BJ (cell line): ENCODE results near the gene CDK14. TPM values are rescaled to one million over a fixed set of nuclear protein-coding genes. Genes with fewer than 3 reads are reported as not detected.

Experiments
- CTCF ChIA-PET: fragments of 350-600 bp; formaldehyde crosslinking; extraction: SDS; loops from one replicate; lab custom pipeline; 2021; ENCODE audit warnings: antibody characterized with exemption, inconsistent platforms; lab: Yijun Ruan, JAX
- POLR2A ChIA-PET: fragments of 300-600 bp; sonication (Branson Sonifier 250); formaldehyde crosslinking; extraction: SDS; loops from one replicate; lab custom pipeline; 2021; ENCODE audit warnings: antibody characterized with exemption; lab: Charles Lee
- DNase-seq: peaks from one replicate; pipeline ENCODE4 v3.0.0-alpha.2; 2011; ENCODE audit warnings: low read depth
- H3K27me3 ChIP-seq: 2 replicates; pipeline ENCODE4 v1.6.0; 2011; ENCODE audit warnings: low read length; ENCODE audit not compliant: control insufficient read depth, insufficient read depth
- H3K36me3 ChIP-seq: 2 replicates; pipeline ENCODE4 v1.5.1; 2011; ENCODE audit warnings: low read length; ENCODE audit not compliant: control insufficient read depth, insufficient read depth
- H3K4me3 ChIP-seq: 2 replicates; pipeline ENCODE4 v1.5.1; 2011; ENCODE audit warnings: low read depth, mild to moderate bottlenecking, control low read depth, low read length
- CTCF ChIP-seq: IDR thresholded peaks from 2 replicates; pipeline ENCODE4 v1.5.1; 2011; ENCODE audit warnings: low read depth, mild to moderate bottlenecking, control low read depth, inconsistent platforms, low read length, moderate library complexity; ENCODE audit not compliant: insufficient read depth
- polyA plus RNA-seq: library from polyadenylated mRNA; depleted of rRNA; stranded (reverse); fragments of >200 nt; gene quantifications from 2 replicates; pipeline ENCODE4 v1.2.3, GENCODE V29; 2011

Gene CDK14
- polyA plus RNA-seq, 1 experiment: 6.7 TPM

- TF ChIP-seq CTCF: no peak
- no peaks in the 10 kb centered on the region for H3K27me3 ChIP-seq
- H3K36me3 ChIP-seq: no peaks in the 10 kb centered on the region
- POLR2A ChIA-PET: no interaction called here
- DNase-seq: no peak
- no peak overlapping the region for H3K4me3 ChIP-seq
- CTCF ChIA-PET: no interaction called here
These were observed 639.2 kb downstream of the CDK14 start for GRCh38 chr7:91235211-91235832.

- CTCF ChIA-PET: no interaction called here
- no peak for TF ChIP-seq CTCF
- Histone ChIP-seq H3K27me3 (no peaks in the 10 kb centered on the region), H3K4me3 (no peak overlapping the region), H3K36me3 (no peaks in the 10 kb centered on the region)
- POLR2A ChIA-PET: no interaction called here
- no peak for DNase-seq
These were observed 643.1 kb downstream of the CDK14 start for GRCh38 chr7:91239171-91239604.

- DNase-seq: no peak
- Histone ChIP-seq H3K36me3 (no peaks in the 10 kb centered on the region), H3K27me3 (no peaks in the 10 kb centered on the region), H3K4me3 (no peak overlapping the region)
- ChIA-PET CTCF (interaction anchor here (1.5 to 1.6 kb wide), 3 partner anchors 12 to 27 kb away, joined by 3 to 4 read pairs (median 3); no protein-coding TSS in a partner anchor), POLR2A (no interaction called here)
- TF ChIP-seq CTCF: no peak
These were observed 643.7 kb downstream of the CDK14 start for GRCh38 chr7:91239772-91240171.

- no peak overlapping the region for H3K4me3 ChIP-seq
- CTCF ChIA-PET: interaction anchor here (1.5 to 1.6 kb wide), 3 partner anchors 13 to 27 kb away, joined by 3 to 4 read pairs (median 3); no protein-coding TSS in a partner anchor
- no peak for TF ChIP-seq CTCF
These were observed 644.3 kb downstream of the CDK14 start for GRCh38 chr7:91240376-91240941.

GRCh38 chr7:91242097-91242844 lies 646.1 kb downstream of the CDK14 start:
- DNase-seq: no peak
- CTCF ChIA-PET: interaction anchor here (1.1 kb wide), 1 partner anchor 21 kb away, joined by 3 read pairs; no protein-coding TSS in a partner anchor
- no peak for TF ChIP-seq CTCF
- no peaks in the 10 kb centered on the region for H3K36me3 ChIP-seq
- POLR2A ChIA-PET: no interaction called here
- no peaks in the 10 kb centered on the region for H3K27me3 ChIP-seq
- H3K4me3 ChIP-seq: no peak overlapping the region

More at GRCh38 chr7:91240376-91240941, 644.3 kb downstream of the CDK14 start:
- POLR2A ChIA-PET: no interaction called here
- Histone ChIP-seq H3K27me3 (no peaks in the 10 kb centered on the region), H3K36me3 (no peaks in the 10 kb centered on the region)
- no peak for DNase-seq
